HUES48 (cell line): ENCODE data around the gene ZNF853.
"Not testable (repeated sequence)": the region's sequence is repeated elsewhere in the genome, so short reads cannot be mapped to it uniquely, and the experiment has no call there.

Experiments used
- H3K27ac ChIP-seq: one replicate; pipeline ENCODE4 v1.7.0; 2013; ENCODE audit warnings: low read depth, low read length, inconsistent platforms
- H3K27me3 ChIP-seq: 2 replicates; pipeline ENCODE4 v1.6.1; 2013; ENCODE audit warnings: mild to moderate bottlenecking, low read length; ENCODE audit not compliant: control insufficient read depth, insufficient read depth
- H3K36me3 ChIP-seq: 2 replicates; pipeline ENCODE4 v1.6.1; 2013; ENCODE audit warnings: low read length; ENCODE audit not compliant: control insufficient read depth, insufficient read depth
- H3K4me1 ChIP-seq: 2 replicates; pipeline ENCODE4 v1.6.1; 2013; ENCODE audit warnings: mild to moderate bottlenecking, low read length; ENCODE audit not compliant: control insufficient read depth, insufficient read depth
- H3K4me3 ChIP-seq: 2 replicates; pipeline ENCODE4 v1.5.1; 2013; ENCODE audit warnings: mild to moderate bottlenecking, low read depth, low read length
- H3K9ac ChIP-seq: 2 replicates; pipeline ENCODE4 v1.6.1; 2013; ENCODE audit warnings: mild to moderate bottlenecking, low read depth, low read length, moderate library complexity
- H3K9me3 ChIP-seq: 2 replicates; pipeline ENCODE4 v1.6.1; 2013; ENCODE audit warnings: low read length; ENCODE audit not compliant: control insufficient read depth, insufficient read depth

Gene ZNF853

DNA sequence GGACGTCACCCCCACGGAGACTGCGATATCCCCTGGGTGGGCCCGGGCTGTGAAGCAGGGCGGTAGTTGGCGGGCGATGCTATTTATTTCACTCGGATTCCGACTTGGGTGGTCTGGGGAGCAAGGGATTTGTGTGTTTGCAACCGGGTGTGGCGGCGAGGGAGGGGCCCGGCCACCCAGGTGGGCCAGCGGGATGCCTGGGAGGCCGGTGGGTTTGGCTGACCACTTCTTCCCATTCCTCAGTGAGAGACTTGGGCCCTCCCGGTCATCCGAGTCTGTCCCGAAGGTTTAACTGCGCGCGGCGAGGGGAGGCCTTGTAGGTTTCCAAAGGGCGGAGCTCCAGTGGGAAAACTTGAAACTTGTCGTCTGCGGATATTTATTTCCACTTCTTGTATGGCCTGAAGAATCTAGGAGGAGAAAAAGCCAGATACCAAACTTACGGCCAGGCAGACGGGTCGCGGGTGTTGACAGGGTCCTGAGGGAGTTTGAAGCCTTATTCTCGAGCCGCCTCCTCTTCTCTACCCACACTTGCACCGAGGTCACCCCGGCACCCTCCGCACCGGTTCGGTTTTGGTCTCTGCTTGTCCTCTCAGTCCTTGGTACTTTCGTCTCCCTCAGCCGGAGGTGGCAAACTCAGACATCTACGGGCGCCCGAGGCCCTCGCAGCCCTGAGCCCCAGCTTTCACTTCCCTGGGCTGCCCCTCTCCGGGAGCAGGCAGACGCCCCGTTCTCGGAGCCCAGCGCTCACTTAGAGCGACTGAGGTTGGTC is 39.6 kb downstream of the ZNF853 start:
- Histone ChIP-seq H3K27ac (no peak overlapping the region), H3K9ac (no peak overlapping the region), H3K9me3 (no peaks in the 10 kb centered on the region), H3K4me1 (no peaks in the 10 kb centered on the region; the same call in 1 of the 2 replicates), H3K36me3 (peaks cover 12% of the 10 kb centered on the region), H3K27me3 (no peaks in the 10 kb centered on the region; the same call in 1 of the 2 replicates), H3K4me3 (no peak overlapping the region)

GRCh38 chr7:6655636-6656385 is 40.4 kb downstream of the ZNF853 start:
- H3K4me3 ChIP-seq: no peak overlapping the region
- H3K9me3 ChIP-seq: no peaks in the 10 kb centered on the region
- H3K36me3 ChIP-seq: peaks cover 12% of the 10 kb centered on the region
- H3K27me3 ChIP-seq: no peaks in the 10 kb centered on the region; the same call in 1 of the 2 replicates
- H3K9ac ChIP-seq: no peak overlapping the region
- H3K27ac ChIP-seq: no peak overlapping the region
- H3K4me1 ChIP-seq: no peaks in the 10 kb centered on the region; the same call in 1 of the 2 replicates

GRCh38 chr7:6656413-6656812 is 41.0 kb downstream of the ZNF853 start:
- Histone ChIP-seq H3K9ac (no peak overlapping the region), H3K9me3 (no peaks in the 10 kb centered on the region), H3K4me3 (no peak overlapping the region), H3K36me3 (peaks cover 12% of the 10 kb centered on the region), H3K27me3 (no peaks in the 10 kb centered on the region; the same call in 1 of the 2 replicates), H3K4me1 (no peaks in the 10 kb centered on the region; the same call in 1 of the 2 replicates), H3K27ac (no peak overlapping the region)

DNA sequence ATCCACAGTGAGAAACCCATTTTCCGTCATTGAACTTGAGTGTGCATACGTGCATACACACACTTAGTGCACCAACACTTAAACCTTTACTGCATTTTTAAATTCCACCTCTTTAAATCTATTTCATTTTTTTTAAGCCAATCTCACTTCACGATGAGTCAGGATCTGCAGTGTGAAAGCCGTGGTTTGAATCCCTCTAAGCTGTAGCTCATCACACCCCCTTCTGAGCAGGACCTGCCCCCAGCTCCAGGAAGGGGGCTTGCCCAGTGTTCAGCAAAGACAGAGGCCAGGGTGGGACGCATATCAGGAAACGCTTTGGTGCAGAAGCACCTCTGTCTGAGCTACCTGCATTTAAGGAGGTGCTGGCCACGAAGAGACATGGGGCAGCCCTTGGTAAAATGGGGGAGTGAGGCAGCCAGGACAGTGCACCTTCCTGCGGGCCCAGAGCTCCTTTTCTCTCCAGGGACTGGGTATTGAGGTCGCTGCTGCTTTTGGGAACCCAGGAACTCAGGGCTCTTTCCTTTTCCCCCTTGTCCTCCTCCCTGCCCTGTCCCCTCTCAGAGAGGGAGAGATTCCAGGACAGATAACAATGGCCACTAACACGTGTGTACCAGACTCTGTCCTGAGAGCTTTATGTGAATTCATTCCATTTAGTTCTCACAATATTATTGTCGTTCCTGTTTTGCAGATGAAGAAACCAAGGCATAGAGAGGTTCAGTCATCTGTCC is 43.4 kb downstream of the ZNF853 start:
- H3K4me3 ChIP-seq: no peak overlapping the region
- H3K4me1 ChIP-seq: no peaks in the 10 kb centered on the region; the same call in 1 of the 2 replicates
- no peaks in the 10 kb centered on the region for H3K9me3 ChIP-seq
- H3K36me3 ChIP-seq: no peaks in the 10 kb centered on the region
- no peaks in the 10 kb centered on the region; the same call in 1 of the 2 replicates for H3K27me3 ChIP-seq
- no peak overlapping the region for H3K27ac ChIP-seq
- H3K9ac ChIP-seq: no peak overlapping the region

- Histone ChIP-seq H3K9me3 (peaks cover 59% of the 10 kb centered on the region), H3K36me3 (peaks cover 27% of the 10 kb centered on the region)
- not testable (repeated sequence) for H3K27me3 ChIP-seq, H3K9ac ChIP-seq, H3K4me1 ChIP-seq, H3K27ac ChIP-seq, H3K4me3 ChIP-seq
Measured at GRCh38 chr7:6670851-6671250, 55.4 kb downstream of the ZNF853 start.
